HCT116 (cell line): ENCODE measurements around the gene PDP2. TPM values are rescaled to one million over a fixed set of nuclear protein-coding genes. Genes with fewer than 3 reads are reported as not detected.

Experiments
- ATAC-seq: fragments of 200-7000 bp; cut with Tn5 transposase; 2 replicates; pipeline ENCODE4 v1.9.1; 2020; ENCODE audit warnings: mild to moderate bottlenecking, moderate library complexity
- BruUV-seq: library from RNA; stranded (reverse); fragments of 400-500 nt; replicated peaks from 2 replicates; lab custom pipeline; 2021; lab: Mats Ljungman, UMichigan
- CTCF ChIA-PET: fragments of 300-600 bp; sonication (Branson Sonifier 250); formaldehyde crosslinking; loops from one replicate; lab custom pipeline; 2021; ENCODE audit warnings: antibody characterized with exemption; lab: Charles Lee
- POLR2A ChIA-PET: fragments of 300-600, 350-600 bp; sonication (Branson Sonifier 250); formaldehyde crosslinking; loops from one replicate; lab custom pipeline; 2021; ENCODE audit warnings: antibody characterized with exemption; lab: Charles Lee
- RAD21 ChIA-PET, 2 experiments: fragments of 300-600 bp; sonication (Branson Sonifier 250); formaldehyde crosslinking; loops; one replicate each; lab custom pipeline; 2023; ENCODE audit warnings: low total read pairs in 2 of 2; ENCODE audit not compliant: uncharacterized antibody in 2 of 2, unreplicated experiment in 2 of 2, low non-redundant PET in 1 of 2; lab: Charles Lee
- DNase-seq: peaks from one replicate; pipeline ENCODE4 v3.0.0-alpha.2; 2010; ENCODE audit warnings: low read depth, low spot score
- H2AFZ ChIP-seq: fragments of 200-600 bp; shearing (Covaris generic), sonication (generic); 2 replicates; pipeline ENCODE4 v1.6.1; 2017; ENCODE audit warnings: low read depth, mixed run types, mixed read lengths, antibody characterized with exemption, low read length; ENCODE audit not compliant: poor library complexity, severe bottlenecking
- H3K27ac ChIP-seq: 2 replicates; pipeline ENCODE4 v1.5.1; 2012; ENCODE audit warnings: low read depth, low read length
- H3K27me3 ChIP-seq: fragments of 200-600 bp; sonication (generic); 2 replicates; pipeline ENCODE4 v1.6.1; 2016; ENCODE audit warnings: mixed run types, low read length, mixed read lengths; ENCODE audit not compliant: insufficient read depth
- H3K36me3 ChIP-seq, 2 experiments: fragments of 200-500 bp in 1 of 2; fragments of 200-600 bp in 1 of 2; sonication (Bioruptor generic) in 1 of 2; sonication (generic) in 1 of 2; 2 replicates each; pipeline versions ENCODE4 v1.5.1 to v1.6.1; 2014 to 2016; ENCODE audit warnings: low read length in 2 of 2, inconsistent platforms in 1 of 2, mixed read lengths in 1 of 2, mixed run types in 1 of 2; ENCODE audit not compliant: insufficient read depth in 2 of 2, control insufficient read depth in 1 of 2
- H3K4me1 ChIP-seq, 2 experiments: fragments of 200-600 bp in 1 of 2; sonication (generic) in 1 of 2; 2 replicates each; pipeline versions ENCODE4 v1.5.1 to v1.6.1; 2012 to 2017; ENCODE audit warnings: low read length in 2 of 2, inconsistent platforms in 1 of 2, mild to moderate bottlenecking in 1 of 2, mixed read lengths in 1 of 2, mixed run types in 1 of 2, moderate library complexity in 1 of 2; ENCODE audit not compliant: insufficient read depth in 2 of 2, control insufficient read depth in 1 of 2
- H3K4me2 ChIP-seq: fragments of 200-600 bp; sonication (generic); 2 replicates; pipeline ENCODE4 v1.6.1; 2017; ENCODE audit warnings: mixed run types, low read length, mixed read lengths
- H3K4me3 ChIP-seq, 2 experiments: fragments of 200-600 bp in 1 of 2; sonication (generic) in 1 of 2; replicated peaks in 1 of 2; 2 replicates each; pipeline ENCODE4 v1.5.1; 2011 to 2016; ENCODE audit warnings: low read length in 2 of 2, control low read depth in 1 of 2, low read depth in 1 of 2, mild to moderate bottlenecking in 1 of 2, mixed read lengths in 1 of 2, mixed run types in 1 of 2
- H3K79me2 ChIP-seq: fragments of 200-600 bp; sonication (generic); 2 replicates; pipeline ENCODE4 v1.6.1; 2017; ENCODE audit warnings: mild to moderate bottlenecking, mixed run types, low read length, moderate library complexity, mixed read lengths; ENCODE audit not compliant: insufficient read depth
- H3K9ac ChIP-seq: fragments of 200-600 bp; sonication (generic); 2 replicates; pipeline ENCODE4 v1.6.1; 2016; ENCODE audit warnings: low read length, mixed read lengths
- H3K9me2 ChIP-seq: fragments of 200-600 bp; sonication (generic), shearing (Covaris generic); 2 replicates; pipeline ENCODE4 v1.6.1; 2017; ENCODE audit warnings: mixed run types, mild to moderate bottlenecking, moderate library complexity; ENCODE audit not compliant: insufficient read depth
- H3K9me3 ChIP-seq, 2 experiments: fragments of 200-500 bp in 1 of 2; fragments of 200-600 bp in 1 of 2; sonication (Bioruptor generic) in 1 of 2; sonication (generic) in 1 of 2; 2 replicates each; pipeline ENCODE4 v1.6.1; 2014 to 2017; ENCODE audit warnings: low read length in 2 of 2, mixed read lengths in 2 of 2, inconsistent platforms in 1 of 2, low read depth in 1 of 2, mild to moderate bottlenecking in 1 of 2, mixed run types in 1 of 2, moderate library complexity in 1 of 2; ENCODE audit not compliant: control insufficient read depth in 1 of 2, insufficient read depth in 1 of 2
- H4K20me1 ChIP-seq: fragments of 200-600 bp; sonication (generic), shearing (Covaris generic); 2 replicates; pipeline ENCODE4 v1.6.1; 2017; ENCODE audit warnings: mixed run types, mild to moderate bottlenecking, moderate library complexity; ENCODE audit not compliant: insufficient read depth
- CBX3 ChIP-seq: IDR thresholded peaks from 2 replicates; pipeline ENCODE4 v1.6.1; 2012; ENCODE audit warnings: low read depth
- ELF1 ChIP-seq: IDR thresholded peaks from 2 replicates; pipeline ENCODE4 v1.6.1; 2012; ENCODE audit warnings: low read depth, borderline replicate concordance
- POLR2A ChIP-seq: IDR thresholded peaks from 2 replicates; pipeline ENCODE4 v1.7.0; 2011; ENCODE audit warnings: borderline replicate concordance; ENCODE audit not compliant: insufficient read depth, insufficient read length; ENCODE audit errors: extremely low read depth
- RAD21 ChIP-seq: IDR thresholded peaks from 2 replicates; pipeline ENCODE4 v1.6.1; 2012; ENCODE audit warnings: low read depth, mild to moderate bottlenecking
- SRF ChIP-seq: IDR thresholded peaks from 2 replicates; pipeline ENCODE4 v1.6.1; 2012; ENCODE audit warnings: low read depth
- ZFX ChIP-seq: fragments of 450-650 bp; IDR thresholded peaks from 2 replicates; pipeline ENCODE4 v1.6.1; 2017
- ZNF274 ChIP-seq: fragments of 200-500 bp; sonication (Bioruptor generic); IDR thresholded peaks from 2 replicates; pipeline ENCODE4 v1.6.1; 2014; ENCODE audit warnings: mild to moderate bottlenecking, low read depth, low read length, inconsistent platforms
- intact Hi-C: fragments of 100-400 bp; cut with micrococcal nuclease; formaldehyde crosslinking; loops from 2 replicates; pipeline ENCODE4 v1.10.0; 2022
- total RNA-seq: library from RNA; stranded (reverse); gene quantifications from one replicate; pipeline ENCODE4 v1.2.1, GENCODE V29; 2021; ENCODE audit not compliant: unreplicated experiment
- TF ChIP-seq, protein P1 (sequence below): IDR thresholded peaks from 2 replicates; pipeline ENCODE4 v1.6.1; 2012

Gene PDP2
- total RNA-seq, 1 experiment from 2014 or later = 19.9 TPM

DNA sequence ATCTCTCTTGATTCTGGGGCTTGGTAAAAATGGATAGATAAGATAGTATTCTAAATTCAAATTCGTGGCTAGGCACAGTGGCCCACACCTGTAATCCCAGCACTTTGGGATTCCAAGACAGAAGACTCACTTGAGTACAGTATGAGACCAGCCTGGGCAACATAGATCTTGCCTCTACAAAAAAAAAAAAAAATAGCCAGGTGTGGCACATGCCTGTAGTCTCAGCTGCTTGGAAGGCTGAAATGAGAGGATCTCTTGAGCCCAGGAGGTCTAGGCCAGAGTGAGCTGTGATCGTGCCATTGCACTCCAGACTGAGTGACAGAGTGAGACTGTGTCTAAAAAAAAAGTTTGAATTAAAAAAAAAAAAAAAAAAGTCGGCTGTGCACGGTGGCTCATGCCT is 9.3 kb downstream of the PDP2 start:
- no peaks in the 10 kb centered on the region for H3K4me1 ChIP-seq
- H3K9ac ChIP-seq = no peak overlapping the region
- no peak overlapping the region for H2AFZ ChIP-seq
- DNase-seq (no peak), ATAC-seq (no peak)
- no peaks in the 10 kb centered on the region for H4K20me1 ChIP-seq
- no peak overlapping the region for H3K4me3 ChIP-seq
- H3K79me2 ChIP-seq = peaks cover 9% of the 10 kb centered on the region; the same call in 1 of the 2 replicates
- ChIA-PET CTCF (interaction anchor here (1.2 kb wide), 2 partner anchors 17 to 59 kb away, joined by 3 to 4 read pairs; partner anchors contain the start of gene NAE1), POLR2A (interaction anchor here (1.1 kb wide), 1 partner anchor 9 kb away, joined by 3 read pairs; the partner anchor contains the start of gene PDP2), RAD21 (interaction anchor here in 1 of 2 experiments (0.7 kb wide), 1 partner anchor 9 kb away, joined by 5 read pairs; the partner anchor contains the start of gene PDP2)
- intact Hi-C loops = loop anchor here (10.0 kb wide), 1 partner anchor 215 kb away; the partner anchor contains the start of gene PHAF1
- peaks cover 6 to 18% of the 10 kb centered on the region in 2 experiments; a peak in 3 of 4 replicates for H3K36me3 ChIP-seq
- TF ChIP-seq ZFX (no peak), RAD21 (no peak), CBX3 (no peak), POLR2A (no peak), SRF (no peak), ZNF274 (no peak)
- TF ChIP-seq, protein P1, sequence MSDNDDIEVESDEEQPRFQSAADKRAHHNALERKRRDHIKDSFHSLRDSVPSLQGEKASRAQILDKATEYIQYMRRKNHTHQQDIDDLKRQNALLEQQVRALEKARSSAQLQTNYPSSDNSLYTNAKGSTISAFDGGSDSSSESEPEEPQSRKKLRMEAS = no peak
- no TSS peak for BruUV-seq
- no peak overlapping the region for H3K4me2 ChIP-seq
- H3K27me3 ChIP-seq = no peaks in the 10 kb centered on the region
- H3K9me2 ChIP-seq = no peaks in the 10 kb centered on the region
- H3K27ac ChIP-seq = no peak overlapping the region
- H3K9me3 ChIP-seq = no peaks in the 10 kb centered on the region

DNA sequence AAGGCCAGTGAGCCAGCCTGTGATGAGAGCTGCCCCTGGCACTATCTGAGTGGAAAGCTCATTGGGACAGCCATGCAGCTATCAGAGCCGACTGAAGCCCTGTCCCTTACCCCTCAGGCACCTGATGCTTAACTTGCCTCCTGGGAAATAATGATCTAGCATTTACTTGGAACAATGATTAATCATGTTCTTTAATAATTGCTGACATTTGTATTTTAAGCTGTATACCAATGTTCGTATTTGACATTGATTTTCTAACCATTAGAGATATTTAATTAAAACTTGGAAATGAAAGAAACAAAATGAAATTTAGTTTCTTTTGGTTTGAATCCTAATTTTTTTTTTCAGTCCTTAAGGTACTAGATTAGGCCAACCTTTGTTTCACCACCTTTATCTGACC is 10.5 kb downstream of the PDP2 start:
- Histone ChIP-seq H3K4me2 (no peak overlapping the region), H3K27ac (no peak overlapping the region), H3K4me3 (no peak overlapping the region), H3K9me2 (no peaks in the 10 kb centered on the region), H3K27me3 (no peaks in the 10 kb centered on the region), H3K9me3 (no peaks in the 10 kb centered on the region), H3K9ac (no peak overlapping the region), H2AFZ (no peak overlapping the region), H4K20me1 (no peaks in the 10 kb centered on the region), H3K4me1 (peaks cover 0 to 4% of the 10 kb centered on the region in 2 experiments; a peak in 1 of 4 replicates), H3K36me3 (peaks cover 1 to 6% of the 10 kb centered on the region in 2 experiments; a peak in 3 of 4 replicates), H3K79me2 (peaks cover under 1% of the 10 kb centered on the region; the same call in 1 of the 2 replicates)
- DNase-seq = no peak
- no TSS peak for BruUV-seq
- ChIA-PET POLR2A (no interaction called here), CTCF (interaction anchor here (1.2 kb wide), 2 partner anchors 18 to 60 kb away, joined by 3 to 4 read pairs; partner anchors contain the start of gene NAE1), RAD21 (no interaction called here)
- ATAC-seq = no peak
- TF ChIP-seq ELF1 = no peak
- intact Hi-C loops = loop anchor here (10.0 kb wide), 1 partner anchor 214 kb away; the partner anchor contains the start of gene PHAF1
